HG03565 (cell line): ENCODE data around the gene PEX10.
"Not testable (repeated sequence)": the region's sequence is repeated elsewhere in the genome, so short reads cannot be mapped to it uniquely, and the experiment has no call there.

ENCODE experiments used
- ATAC-seq: cut with Tn5 transposase; IDR thresholded peaks from one replicate; pipeline ENCODE4 v1.9.1; 2021; ENCODE audit warnings: mild to moderate bottlenecking, moderate library complexity; ENCODE audit not compliant: unreplicated experiment

PEX10 gene

GRCh38 chr1:2443277-2444137 lies 31.1 kb upstream of the PEX10 start:
- ATAC-seq: no peak

GRCh38 chr1:2442661-2443060 lies 30.3 kb upstream of the PEX10 start:
- ATAC-seq: no peak

- no peak for ATAC-seq
Observed at GRCh38 chr1:2441746-2442145, 29.4 kb upstream of the PEX10 start.

- not testable (repeated sequence) for ATAC-seq
Observed at GRCh38 chr1:2440346-2440745, 28.0 kb upstream of the PEX10 start.

- no peak for ATAC-seq
Observed at GRCh38 chr1:2439369-2439768, 27.0 kb upstream of the PEX10 start.

GRCh38 chr1:2438641-2439040 lies 26.3 kb upstream of the PEX10 start:
- ATAC-seq: no peak

- no peak for ATAC-seq
Observed at GRCh38 chr1:2438038-2438437, 25.7 kb upstream of the PEX10 start.

GRCh38 chr1:2437617-2438016 lies 25.3 kb upstream of the PEX10 start:
- ATAC-seq: no peak

GRCh38 chr1:2436876-2437275 lies 24.5 kb upstream of the PEX10 start:
- no peak for ATAC-seq

GRCh38 chr1:2435746-2436355 lies 23.5 kb upstream of the PEX10 start:
- no peak for ATAC-seq

GRCh38 chr1:2435091-2435490 lies 22.7 kb upstream of the PEX10 start:
- ATAC-seq: no peak

- ATAC-seq: no peak
Observed at GRCh38 chr1:2433936-2434655, 21.7 kb upstream of the PEX10 start.

GRCh38 chr1:2433196-2433595 lies 20.8 kb upstream of the PEX10 start:
- no peak for ATAC-seq

- ATAC-seq: no peak
Observed at GRCh38 chr1:2432441-2432844, 20.1 kb upstream of the PEX10 start.

- ATAC-seq: no peak
Observed at GRCh38 chr1:2431518-2431917, 19.2 kb upstream of the PEX10 start.

- ATAC-seq: no peak
Observed at GRCh38 chr1:2431103-2431502, 18.7 kb upstream of the PEX10 start.

- no peak for ATAC-seq
Observed at GRCh38 chr1:2430592-2430973, 18.2 kb upstream of the PEX10 start.

GRCh38 chr1:2429780-2430591 lies 17.6 kb upstream of the PEX10 start:
- ATAC-seq: no peak

GRCh38 chr1:2428490-2428889 lies 16.1 kb upstream of the PEX10 start:
- no peak for ATAC-seq

GRCh38 chr1:2427976-2428375 lies 15.6 kb upstream of the PEX10 start:
- no peak for ATAC-seq

GRCh38 chr1:2427051-2427450 lies 14.7 kb upstream of the PEX10 start:
- ATAC-seq: no peak
